GM12864 (cell line): ENCODE measurements around the gene KRT25.

Experiments used
- DNase-seq: peaks from one replicate; pipeline ENCODE4 v3.0.0-alpha.2; 2011; ENCODE audit warnings: low read depth
- H3K4me3 ChIP-seq: 2 replicates; pipeline ENCODE4 v1.5.1; 2011; ENCODE audit warnings: mild to moderate bottlenecking, low read depth, low read length, control low read depth
- CTCF ChIP-seq: IDR thresholded peaks from 2 replicates; pipeline ENCODE4 v1.5.1; 2011; ENCODE audit warnings: low read depth, mild to moderate bottlenecking, moderate library complexity, low read length, control low read depth, inconsistent platforms; ENCODE audit errors: missing control alignments

The KRT25 gene

GRCh38 chr17:40734018-40734417 is 21.1 kb downstream of the KRT25 start:
- no peak for TF ChIP-seq CTCF
- H3K4me3 ChIP-seq: no peak overlapping the region
- no peak for DNase-seq

- DNase-seq: no peak
- no peak for TF ChIP-seq CTCF
- no peak overlapping the region for H3K4me3 ChIP-seq
Measured at GRCh38 chr17:40730970-40731369, 24.2 kb downstream of the KRT25 start.

- no peak overlapping the region for H3K4me3 ChIP-seq
- DNase-seq: peak; percentile 16
- TF ChIP-seq CTCF: no peak
Measured at GRCh38 chr17:40727447-40728231, 27.5 kb downstream of the KRT25 start.

GRCh38 chr17:40726919-40727318 is 28.2 kb downstream of the KRT25 start:
- no peak overlapping the region for H3K4me3 ChIP-seq
- peak; percentile 28 for TF ChIP-seq CTCF
- DNase-seq: no peak

GRCh38 chr17:40724656-40725055 is 30.5 kb downstream of the KRT25 start:
- DNase-seq: no peak
- TF ChIP-seq CTCF: no peak
- no peak overlapping the region for H3K4me3 ChIP-seq

GRCh38 chr17:40722241-40722640 is 32.9 kb downstream of the KRT25 start:
- DNase-seq: no peak
- no peak for TF ChIP-seq CTCF
- no peak overlapping the region for H3K4me3 ChIP-seq

GRCh38 chr17:40720899-40721298 is 34.2 kb downstream of the KRT25 start:
- no peak overlapping the region for H3K4me3 ChIP-seq
- no peak for DNase-seq
- TF ChIP-seq CTCF: no peak
